GM19395 (cell line): ENCODE data around the gene NALCN.

Experiments used
- ATAC-seq: cut with Tn5 transposase; IDR thresholded peaks from one replicate; pipeline ENCODE4 v1.9.1; 2021; ENCODE audit warnings: mild to moderate bottlenecking, moderate library complexity; ENCODE audit not compliant: unreplicated experiment

Gene NALCN

GRCh38 chr13:101292711-101293110, 123.6 kb downstream of the NALCN start:
- ATAC-seq: no peak

GRCh38 chr13:101291646-101292515, 124.4 kb downstream of the NALCN start:
- ATAC-seq: no peak

GRCh38 chr13:101291206-101291605, 125.1 kb downstream of the NALCN start:
- no peak for ATAC-seq

- ATAC-seq: no peak
Measured at GRCh38 chr13:101289764-101290163, 126.5 kb downstream of the NALCN start.

GRCh38 chr13:101283782-101284181, 132.5 kb downstream of the NALCN start:
- no peak for ATAC-seq

GRCh38 chr13:101272886-101273285, 143.4 kb downstream of the NALCN start:
- no peak for ATAC-seq

- ATAC-seq: no peak
Measured at GRCh38 chr13:101271681-101272245, 144.5 kb downstream of the NALCN start.

- no peak for ATAC-seq
Measured at GRCh38 chr13:101267656-101268055, 148.7 kb downstream of the NALCN start.

- ATAC-seq: no peak
Measured at GRCh38 chr13:101265934-101266333, 150.4 kb downstream of the NALCN start.

GRCh38 chr13:101264931-101265330, 151.4 kb downstream of the NALCN start:
- ATAC-seq: no peak

GRCh38 chr13:101262306-101262705, 154.0 kb downstream of the NALCN start:
- ATAC-seq: peak; percentile 66

GRCh38 chr13:101258509-101258908, 157.8 kb downstream of the NALCN start:
- no peak for ATAC-seq

- peak; percentile 98 for ATAC-seq
Measured at GRCh38 chr13:101258071-101258470, 158.2 kb downstream of the NALCN start.

GRCh38 chr13:101248739-101249514, 167.4 kb downstream of the NALCN start:
- no peak for ATAC-seq

- ATAC-seq: no peak
Measured at GRCh38 chr13:101242720-101243119, 173.6 kb downstream of the NALCN start.

GRCh38 chr13:101238555-101238954, 177.8 kb downstream of the NALCN start:
- no peak for ATAC-seq

- ATAC-seq: no peak
Measured at GRCh38 chr13:101231751-101232428, 184.4 kb downstream of the NALCN start.

- ATAC-seq: no peak
Measured at GRCh38 chr13:101230271-101230890, 185.9 kb downstream of the NALCN start.

- ATAC-seq: no peak
Measured at GRCh38 chr13:101219609-101220265, 196.6 kb downstream of the NALCN start.

GRCh38 chr13:101218484-101218883, 197.8 kb downstream of the NALCN start:
- ATAC-seq: no peak
